Esophagus squamous epithelium (tissue), 5 donors: ENCODE results near the gene ENTPD3. TPM values are rescaled to one million over a fixed set of nuclear protein-coding genes. Genes with fewer than 3 reads are reported as not detected.

Source experiments
- DNase-seq: peaks from one replicate; lab custom pipeline; 2025; lab: John Stamatoyannopoulos, UW
- H3K27ac ChIP-seq, 4 donors: fragments of 200-600 bp; sonication (generic); one replicate each; pipeline ENCODE4 v1.5.1; 2016 to 2019; ENCODE audit warnings: mild to moderate bottlenecking in 1 of 4
- H3K27me3 ChIP-seq, 4 donors: fragments of 200-600 bp; sonication (generic); 1 replicate in 3 of 4; 2 replicates in 1 of 4; pipeline versions ENCODE4 v1.5.1 to v1.6.0; 2017 to 2021; ENCODE audit warnings: antibody characterized with exemption in 1 of 4
- H3K36me3 ChIP-seq, 3 donors: fragments of 200-600 bp; sonication (generic); one replicate each; pipeline ENCODE4 v1.5.1; 2016 to 2019
- H3K4me1 ChIP-seq, 3 donors: fragments of 200-600 bp; sonication (generic); one replicate each; pipeline ENCODE4 v1.5.1; 2017 to 2019
- H3K4me3 ChIP-seq, 4 donors: fragments of 200-600 bp; sonication (generic); 1 replicate in 3 of 4; 2 replicates in 1 of 4; pipeline ENCODE4 v1.5.1; 2016 to 2019; ENCODE audit warnings: mild to moderate bottlenecking in 2 of 4, moderate library complexity in 1 of 4
- H3K9me3 ChIP-seq, 3 donors: fragments of 200-600 bp; sonication (generic); one replicate each; pipeline ENCODE4 v1.5.1; 2016 to 2019
- POLR2A ChIP-seq, 4 donors: fragments of 450-650 bp; IDR thresholded peaks; one replicate each; pipeline ENCODE4 v1.6.1; 2017; ENCODE audit warnings: antibody characterized with exemption in 4 of 4, mild to moderate bottlenecking in 4 of 4, moderate library complexity in 3 of 4
- WGBS, 2 donors: methylation state at CpG; one replicate each; pipeline ENCODE4 v1.1.5; 2018; 5-methylcytosine and 5-hydroxymethylcytosine counted together
- intact Hi-C: fragments of 100-400 bp; cut with DNase I; formaldehyde crosslinking; loops from one replicate; pipeline ENCODE4 v1.15.0; 2022
- total RNA-seq, 4 donors: library from RNA; depleted of rRNA; stranded (reverse); fragments of >200 nt; gene quantifications; one replicate each; pipeline ENCODE4 v1.1.0, GENCODE V29; 2016
- TF ChIP-seq, protein P1 (sequence below), 6 experiments: fragments of 450-650 bp in 4 of 6; fragments of 200-600 bp in 2 of 6; sonication (generic) in 2 of 6; IDR thresholded peaks; one replicate each; pipeline ENCODE4 v1.5.1; 2016 to 2019; ENCODE audit warnings: antibody characterized with exemption in 6 of 6, mild to moderate bottlenecking in 4 of 6, moderate library complexity in 4 of 6
- donor health status: DM: yes; HTN: yes; CAD: no.

ENTPD3 gene
- total RNA-seq, 4 donors from 2014 or later = 9.1 to 11.6 (median 9.7) TPM

DNA sequence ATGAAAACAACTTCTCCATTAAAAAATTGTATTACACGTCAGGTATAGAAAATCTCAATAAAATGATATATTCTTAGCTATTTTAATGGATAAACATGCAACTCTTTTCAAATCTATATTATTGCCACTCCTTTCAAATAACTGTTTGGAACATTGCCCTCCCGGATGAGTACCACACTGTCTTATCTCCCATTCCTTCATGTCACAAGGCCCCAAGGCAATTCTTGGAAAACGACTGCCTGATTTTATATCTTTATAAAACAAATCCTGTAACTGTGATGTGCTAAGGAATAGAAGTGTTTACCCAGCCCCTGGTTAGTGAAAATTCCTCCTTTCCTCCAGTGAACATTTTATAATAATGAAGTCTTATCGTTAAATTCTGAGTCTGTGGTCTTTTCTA, 83.7 kb downstream of the ENTPD3 start:
- no peaks in the 10 kb centered on the region for H3K27me3 ChIP-seq
- intact Hi-C loops = no loop called here
- H3K36me3 ChIP-seq = peaks cover 0 to 9% (median 0%) of the 10 kb centered on the region in 3 donors
- no peak for DNase-seq
- H3K4me1 ChIP-seq = no peaks in the 10 kb centered on the region
- no peaks in the 10 kb centered on the region for H3K9me3 ChIP-seq
- no peak for TF ChIP-seq POLR2A (IDR thresholded peaks at IDR 0.05)
- H3K4me3 ChIP-seq = no peak overlapping the region
- WGBS, 2 donors = 79 to 82% methylated on average over 4 of the region's 4 CpGs
- H3K27ac ChIP-seq = no peak overlapping the region

DNA sequence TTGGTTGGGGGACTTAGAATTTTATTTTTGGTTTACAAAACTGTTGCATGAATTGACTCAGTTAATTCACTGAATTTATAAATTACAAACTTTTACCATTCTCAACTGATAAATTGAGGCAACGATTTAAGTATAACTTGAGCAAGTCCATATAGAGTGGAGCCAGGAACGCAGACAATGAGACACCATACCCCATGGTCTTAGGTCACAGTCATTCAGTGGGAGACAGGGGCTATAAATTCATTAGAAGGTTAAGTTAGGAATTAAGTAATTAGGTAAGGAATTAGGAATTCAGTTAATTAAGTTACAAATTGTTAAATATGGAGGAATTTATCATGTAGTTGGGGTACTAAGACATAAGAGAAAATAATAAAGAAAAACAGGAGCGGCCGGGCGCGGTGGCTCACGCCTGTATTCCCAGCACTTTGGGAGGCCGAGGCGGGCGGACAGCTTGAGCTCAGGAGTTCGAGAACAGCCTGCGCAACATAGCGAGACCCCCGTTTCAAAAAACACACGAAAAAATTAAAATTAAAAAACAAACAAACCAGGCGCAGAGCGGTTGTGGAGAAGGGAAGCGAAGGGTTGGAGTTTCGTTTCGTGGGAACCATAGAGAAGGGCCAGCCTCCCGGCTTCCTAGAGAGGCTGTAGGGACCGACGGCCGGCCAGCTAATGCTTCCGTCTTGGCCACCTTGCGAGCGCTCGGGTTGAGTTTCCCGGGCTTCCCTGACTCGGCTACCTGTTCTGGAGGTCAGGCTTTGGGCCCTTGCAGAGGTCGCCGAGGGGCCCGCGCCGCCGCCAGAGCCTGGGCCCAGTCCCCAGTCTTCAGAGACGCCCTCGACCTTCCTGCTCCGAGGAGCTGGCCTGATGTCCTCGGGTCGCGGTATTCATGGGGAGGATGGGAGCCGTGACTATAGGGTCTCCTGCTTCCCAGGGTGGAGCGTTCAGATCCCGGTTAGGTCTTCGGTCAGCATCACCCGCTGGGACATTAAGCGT, 89.8 kb downstream of the ENTPD3 start, which contains the start of gene ZNF619:
Gene ZNF619, plus strand, starts transcription at position 645 of the 993 bp plus-strand sequence. CDS start 858 bp downstream, outside the sequence.
- WGBS, 2 donors = 8 to 11% methylated on average over 29 to 32 of the region's 48 CpGs
- TF ChIP-seq, protein P1, sequence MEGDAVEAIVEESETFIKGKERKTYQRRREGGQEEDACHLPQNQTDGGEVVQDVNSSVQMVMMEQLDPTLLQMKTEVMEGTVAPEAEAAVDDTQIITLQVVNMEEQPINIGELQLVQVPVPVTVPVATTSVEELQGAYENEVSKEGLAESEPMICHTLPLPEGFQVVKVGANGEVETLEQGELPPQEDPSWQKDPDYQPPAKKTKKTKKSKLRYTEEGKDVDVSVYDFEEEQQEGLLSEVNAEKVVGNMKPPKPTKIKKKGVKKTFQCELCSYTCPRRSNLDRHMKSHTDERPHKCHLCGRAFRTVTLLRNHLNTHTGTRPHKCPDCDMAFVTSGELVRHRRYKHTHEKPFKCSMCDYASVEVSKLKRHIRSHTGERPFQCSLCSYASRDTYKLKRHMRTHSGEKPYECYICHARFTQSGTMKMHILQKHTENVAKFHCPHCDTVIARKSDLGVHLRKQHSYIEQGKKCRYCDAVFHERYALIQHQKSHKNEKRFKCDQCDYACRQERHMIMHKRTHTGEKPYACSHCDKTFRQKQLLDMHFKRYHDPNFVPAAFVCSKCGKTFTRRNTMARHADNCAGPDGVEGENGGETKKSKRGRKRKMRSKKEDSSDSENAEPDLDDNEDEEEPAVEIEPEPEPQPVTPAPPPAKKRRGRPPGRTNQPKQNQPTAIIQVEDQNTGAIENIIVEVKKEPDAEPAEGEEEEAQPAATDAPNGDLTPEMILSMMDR (IDR thresholded peaks at IDR 0.05) = no peak
- TF ChIP-seq POLR2A (IDR thresholded peaks at IDR 0.05) = no peak

DNA sequence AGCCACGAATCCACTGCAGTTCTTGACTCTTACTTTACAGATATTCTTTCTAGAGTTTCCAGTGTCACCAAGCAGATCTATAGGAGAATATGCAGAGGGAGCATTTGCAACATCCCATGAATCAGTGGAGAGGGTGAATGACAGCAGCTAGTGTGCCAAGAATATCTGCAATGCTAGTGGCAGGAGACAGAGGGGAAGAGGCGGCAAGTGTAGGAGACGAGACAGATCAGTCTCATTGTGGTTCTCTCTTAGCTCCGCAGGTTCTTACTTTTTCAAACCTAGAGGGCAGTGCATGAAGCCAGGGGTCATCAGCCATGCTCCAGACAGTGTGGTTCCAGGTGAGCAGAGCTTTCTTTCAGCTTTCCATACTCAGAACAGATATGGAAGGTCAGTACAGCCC, 90.7 kb downstream of the ENTPD3 start:
- TF ChIP-seq POLR2A (IDR thresholded peaks at IDR 0.05) = no peak
- TF ChIP-seq, protein P1 (IDR thresholded peaks at IDR 0.05) = no peak
- peaks cover 0 to 41% (median 0%) of the 10 kb centered on the region in 3 donors for H3K36me3 ChIP-seq
- no peaks in the 10 kb centered on the region for H3K27me3 ChIP-seq
- no peak for DNase-seq
- no peaks in the 10 kb centered on the region for H3K9me3 ChIP-seq
- peak overlapping the region in 1 of 4 donors; percentile 84 for H3K27ac ChIP-seq
- peak overlapping the region; percentile 67 to 93 (median 88) for H3K4me3 ChIP-seq
- intact Hi-C loops = no loop called here
- 33 to 53% methylated on average over 4 of the region's 4 CpGs for WGBS, 2 donors
- H3K4me1 ChIP-seq = peaks cover 0 to 17% (median 5%) of the 10 kb centered on the region in 3 donors

More for the DNA sequence above, 89.8 kb downstream of the ENTPD3 start, which contains the start of gene ZNF619:
- Histone ChIP-seq H3K36me3 (peaks cover 0 to 32% (median 0%) of the 10 kb centered on the region in 3 donors), H3K27me3 (no peaks in the 10 kb centered on the region), H3K9me3 (no peaks in the 10 kb centered on the region), H3K4me1 (peaks cover 0 to 17% (median 5%) of the 10 kb centered on the region in 3 donors), H3K4me3 (peak within 1 kb of the TSS; percentile 67 to 93 (median 88)), H3K27ac (peak within 1 kb of the TSS; percentile 82 to 84 (median 82))
- intact Hi-C loops = no loop called here
- DNase-seq = peak; percentile 7

Other genes with a start within 250 kb of the ENTPD3 start
- gene EIF1B, start 77.5 kb upstream of the ENTPD3 start, total RNA-seq = 10 to 100 TPM in 2 of 4 donors, 1 to 10 TPM in 2; 6.7 to 22.1 (median 9.3) TPM
- gene RPL14, start 70.2 kb downstream of the ENTPD3 start, total RNA-seq = 100 to 1,000 TPM; 333 to 488 (median 431) TPM
- 1 to 10 TPM; 1.9 to 9.4 (median 3.9) TPM for gene ZNF619, start 89.9 kb downstream of the ENTPD3 start, total RNA-seq
- gene ZNF620, start 118.9 kb downstream of the ENTPD3 start, total RNA-seq = 1 to 10 TPM in 1 of 4 donors, under 1 TPM in 2, not detected in 1; 0.26 to 1.3 (median 0.56) TPM
- gene ZNF621, start 137.8 kb downstream of the ENTPD3 start, total RNA-seq = 10 to 100 TPM in 1 of 4 donors, 1 to 10 TPM in 3; 5.1 to 13.4 (median 8.3) TPM